Loucy (cell line): ENCODE measurements around the gene GRAMD4.

Experiments
- CTCF ChIP-seq: fragments of 200-600 bp; sonication (generic); conservative IDR thresholded peaks from 2 replicates; pipeline ENCODE4 v1.5.1; 2014; ENCODE audit warnings: mild to moderate bottlenecking, antibody characterized with exemption, low read length
- EZH2phosphoT487 ChIP-seq: fragments of 200-600 bp; IDR thresholded peaks from 2 replicates; pipeline ENCODE4 v1.6.1; 2018; ENCODE audit warnings: antibody characterized with exemption, mild to moderate bottlenecking, moderate library complexity, borderline replicate concordance

GRCh38 chr22:46628756-46629155, 8.6 kb downstream of the GRAMD4 start:
- no peak for TF ChIP-seq CTCF
- no peak for TF ChIP-seq EZH2phosphoT487
